Measurements from ENCODE around the gene VIPR2.
A peak's percentile ranks its signal among the peaks of the same experiment; 100 is the strongest.

The VIPR2 gene

DNA sequence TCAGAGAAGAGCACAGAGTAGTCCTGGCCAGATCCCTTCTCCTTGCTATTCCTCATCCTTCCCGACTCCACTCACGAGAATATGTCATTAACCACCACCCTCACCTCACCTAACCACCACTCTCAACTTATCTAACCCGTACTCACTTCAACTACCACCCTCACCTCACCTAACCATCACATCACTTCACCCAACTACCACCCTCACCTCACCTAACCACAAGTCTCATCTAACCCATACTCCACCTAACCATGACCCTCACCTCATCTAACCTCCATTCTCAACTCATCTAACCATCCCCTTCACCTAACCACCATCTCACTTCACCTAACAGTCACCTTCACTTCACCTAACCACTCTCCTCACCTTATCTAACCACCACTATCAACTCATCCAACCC is 85.0 kb downstream of the VIPR2 start:
- H3K9me3 ChIP-seq (ENCODE audit: severe bottlenecking), result peaks cover 11% of the 10 kb centered on the region
- no peak for TF ChIP-seq CTCF (IDR thresholded peaks at IDR 0.05; ENCODE audit: low read depth, low read length)
- no peak overlapping the region for H3K4me3 ChIP-seq (ENCODE audit: low read depth, low read length)
- no peak overlapping the region for H3K27ac ChIP-seq
- DNase-seq, result no peak
- no peaks in the 10 kb centered on the region for H3K27me3 ChIP-seq (ENCODE audit: insufficient read depth, low read depth, severe bottlenecking)
- H3K36me3 ChIP-seq, result no peaks in the 10 kb centered on the region

- no peak for TF ChIP-seq CTCF (IDR thresholded peaks at IDR 0.05; ENCODE audit: low read depth, low read length)
- H3K27me3 ChIP-seq (ENCODE audit: insufficient read depth, low read depth, severe bottlenecking), result no peaks in the 10 kb centered on the region
- no peak overlapping the region for H3K4me3 ChIP-seq (ENCODE audit: low read depth, low read length)
- H3K9me3 ChIP-seq (ENCODE audit: severe bottlenecking), result peaks cover 11% of the 10 kb centered on the region
- H3K36me3 ChIP-seq, result no peaks in the 10 kb centered on the region
- no peak for DNase-seq
- no peak overlapping the region for H3K27ac ChIP-seq
Measured at GRCh38 chr7:159057647-159058046, 87.0 kb downstream of the VIPR2 start.

DNA sequence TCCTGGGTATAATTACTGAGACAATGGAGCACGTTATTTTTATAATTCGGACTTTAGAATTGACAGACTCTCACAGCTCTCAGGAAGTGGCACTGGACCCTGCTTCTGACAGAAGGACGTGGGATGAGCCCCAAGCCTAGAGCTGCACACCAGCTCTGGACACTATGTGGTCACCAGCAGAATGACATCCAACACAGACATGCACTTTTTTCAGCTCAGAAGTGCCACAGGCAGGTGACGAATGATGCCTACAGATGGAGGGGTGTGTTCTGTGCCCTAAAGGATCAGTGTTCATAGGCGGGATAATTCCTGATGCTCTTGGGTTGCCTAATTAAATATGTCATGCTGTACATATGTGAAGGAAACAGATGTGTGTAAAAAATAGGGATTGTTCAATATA is 87.9 kb downstream of the VIPR2 start:
- no peaks in the 10 kb centered on the region for H3K27me3 ChIP-seq (ENCODE audit: insufficient read depth, low read depth, severe bottlenecking)
- TF ChIP-seq CTCF (IDR thresholded peaks at IDR 0.05; ENCODE audit: low read depth, low read length), result 0 out of 2 replicates have a peak, but pooled peaks have one; percentile 9
- H3K27ac ChIP-seq, result no peak overlapping the region
- no peak overlapping the region for H3K4me3 ChIP-seq (ENCODE audit: low read depth, low read length)
- peak; percentile 60 for DNase-seq
- peaks cover 12% of the 10 kb centered on the region for H3K9me3 ChIP-seq (ENCODE audit: severe bottlenecking)
- H3K36me3 ChIP-seq, result no peaks in the 10 kb centered on the region

DNA sequence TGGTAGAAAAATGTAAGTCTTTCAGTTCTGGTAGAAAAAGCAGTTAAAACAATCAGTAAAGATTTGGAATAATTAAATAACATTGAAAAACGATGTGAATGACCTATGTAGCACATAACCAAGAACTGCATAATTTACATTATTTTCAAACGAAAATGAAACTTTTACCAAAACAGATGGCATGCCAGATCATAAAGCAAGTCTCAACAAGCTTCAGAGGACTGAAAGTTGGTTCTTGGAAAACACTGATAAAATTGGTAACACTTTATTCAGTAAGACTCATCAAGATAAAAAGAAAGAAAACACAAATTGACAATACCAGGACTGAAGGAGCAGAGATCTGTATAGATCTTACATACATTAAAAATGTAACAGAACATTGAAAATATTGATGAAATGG is 92.8 kb downstream of the VIPR2 start:
- Histone ChIP-seq H3K9me3 (ENCODE audit: severe bottlenecking) (peaks cover 5% of the 10 kb centered on the region), H3K27ac (no peak overlapping the region), H3K27me3 (ENCODE audit: insufficient read depth, low read depth, severe bottlenecking) (no peaks in the 10 kb centered on the region), H3K4me3 (ENCODE audit: low read depth, low read length) (no peak overlapping the region), H3K36me3 (no peaks in the 10 kb centered on the region)
- TF ChIP-seq CTCF (IDR thresholded peaks at IDR 0.05; ENCODE audit: low read depth, low read length), result no peak
- DNase-seq, result no peak

- Histone ChIP-seq H3K36me3 (no peaks in the 10 kb centered on the region), H3K27ac (no peak overlapping the region), H3K27me3 (ENCODE audit: insufficient read depth, low read depth, severe bottlenecking) (no peaks in the 10 kb centered on the region), H3K4me3 (ENCODE audit: low read depth, low read length) (no peak overlapping the region), H3K9me3 (ENCODE audit: severe bottlenecking) (peaks cover 5% of the 10 kb centered on the region)
- DNase-seq, result no peak
- no peak for TF ChIP-seq CTCF (IDR thresholded peaks at IDR 0.05; ENCODE audit: low read depth, low read length)
Measured at GRCh38 chr7:159050704-159051103, 94.0 kb downstream of the VIPR2 start.

GRCh38 chr7:159049266-159050025 is 95.2 kb downstream of the VIPR2 start:
- H3K36me3 ChIP-seq, result no peaks in the 10 kb centered on the region
- DNase-seq, result no peak
- H3K27ac ChIP-seq, result no peak overlapping the region
- no peaks in the 10 kb centered on the region for H3K27me3 ChIP-seq (ENCODE audit: insufficient read depth, low read depth, severe bottlenecking)
- no peak overlapping the region for H3K4me3 ChIP-seq (ENCODE audit: low read depth, low read length)
- H3K9me3 ChIP-seq (ENCODE audit: severe bottlenecking), result peaks cover 5% of the 10 kb centered on the region
- no peak for TF ChIP-seq CTCF (IDR thresholded peaks at IDR 0.05; ENCODE audit: low read depth, low read length)

All from WERI-Rb-1 (cell line).